Measurements from ENCODE around the gene NPEPPS. TPM values are rescaled to one million over a fixed set of nuclear protein-coding genes. Genes with fewer than 3 reads are reported as not detected.
"Not testable (repeated sequence)": the region's sequence is repeated elsewhere in the genome, so short reads cannot be mapped to it uniquely, and the experiment has no call there.

The NPEPPS gene, protein sequence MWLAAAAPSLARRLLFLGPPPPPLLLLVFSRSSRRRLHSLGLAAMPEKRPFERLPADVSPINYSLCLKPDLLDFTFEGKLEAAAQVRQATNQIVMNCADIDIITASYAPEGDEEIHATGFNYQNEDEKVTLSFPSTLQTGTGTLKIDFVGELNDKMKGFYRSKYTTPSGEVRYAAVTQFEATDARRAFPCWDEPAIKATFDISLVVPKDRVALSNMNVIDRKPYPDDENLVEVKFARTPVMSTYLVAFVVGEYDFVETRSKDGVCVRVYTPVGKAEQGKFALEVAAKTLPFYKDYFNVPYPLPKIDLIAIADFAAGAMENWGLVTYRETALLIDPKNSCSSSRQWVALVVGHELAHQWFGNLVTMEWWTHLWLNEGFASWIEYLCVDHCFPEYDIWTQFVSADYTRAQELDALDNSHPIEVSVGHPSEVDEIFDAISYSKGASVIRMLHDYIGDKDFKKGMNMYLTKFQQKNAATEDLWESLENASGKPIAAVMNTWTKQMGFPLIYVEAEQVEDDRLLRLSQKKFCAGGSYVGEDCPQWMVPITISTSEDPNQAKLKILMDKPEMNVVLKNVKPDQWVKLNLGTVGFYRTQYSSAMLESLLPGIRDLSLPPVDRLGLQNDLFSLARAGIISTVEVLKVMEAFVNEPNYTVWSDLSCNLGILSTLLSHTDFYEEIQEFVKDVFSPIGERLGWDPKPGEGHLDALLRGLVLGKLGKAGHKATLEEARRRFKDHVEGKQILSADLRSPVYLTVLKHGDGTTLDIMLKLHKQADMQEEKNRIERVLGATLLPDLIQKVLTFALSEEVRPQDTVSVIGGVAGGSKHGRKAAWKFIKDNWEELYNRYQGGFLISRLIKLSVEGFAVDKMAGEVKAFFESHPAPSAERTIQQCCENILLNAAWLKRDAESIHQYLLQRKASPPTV
- 76.3 TPM for polyA plus RNA-seq (2013, experiment 1 of 2)
- 80.5 TPM for polyA plus RNA-seq (2013, experiment 2 of 2)

DNA sequence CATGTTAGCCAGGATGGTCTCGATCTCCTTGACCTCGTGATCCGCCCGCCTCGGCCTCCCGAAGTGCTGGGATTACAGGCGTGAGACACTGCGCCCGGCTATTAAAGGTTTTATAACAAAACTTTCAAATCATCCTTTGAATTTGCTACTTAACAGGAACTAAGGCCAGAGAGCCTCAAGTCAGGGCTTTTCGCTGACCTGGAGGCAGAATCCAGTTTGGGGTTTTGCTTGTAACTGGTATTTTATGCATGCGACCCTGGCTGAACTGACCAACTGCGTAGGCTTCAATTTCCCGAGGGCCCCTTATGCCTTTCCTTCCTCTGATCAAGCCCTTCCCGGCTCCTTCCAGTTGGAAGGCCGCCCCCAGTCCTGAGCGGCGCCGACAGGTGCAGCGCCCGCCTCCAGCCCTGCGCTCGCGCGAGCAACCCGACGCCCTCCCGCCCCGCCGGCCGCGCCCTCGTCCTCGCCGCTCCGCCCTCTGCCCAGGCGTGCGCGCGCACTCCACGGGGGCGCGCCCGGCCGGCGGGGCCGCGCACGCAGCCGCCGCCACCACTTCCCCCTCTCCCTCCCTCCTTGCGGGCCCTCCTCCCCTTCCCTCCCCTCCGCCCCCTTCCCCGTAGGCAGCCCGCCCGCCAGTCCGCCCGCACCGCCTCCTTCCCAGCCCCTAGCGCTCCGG lies at the start of gene NPEPPS:
NPEPPS (plus strand) TSS at position 552 of the 676 bp plus-strand sequence. CDS start 193 bp downstream, outside the sequence.
- H3K9me3 ChIP-seq (ENCODE audit: control insufficient read depth, low read length); H3K4me1 ChIP-seq (ENCODE audit: control insufficient read depth, insufficient read depth, low read length, poor library complexity, severe bottlenecking); H3K36me3 ChIP-seq (ENCODE audit: control insufficient read depth, insufficient read depth, low read length): not testable (repeated sequence)
- H3K27ac ChIP-seq (ENCODE audit: low read depth, low read length, severe bottlenecking) = peak within 1 kb of the TSS; percentile 66
- 36 to 95% methylated on average over 9 to 22 of the region's 60 CpGs for WGBS, 2 experiments (ENCODE audit: insufficient coverage in 2 of 2)
- peak within 1 kb of the TSS; percentile 59 for H3K4me3 ChIP-seq (ENCODE audit: extremely low read depth, insufficient read depth, low read length, poor library complexity, severe bottlenecking)

DNA sequence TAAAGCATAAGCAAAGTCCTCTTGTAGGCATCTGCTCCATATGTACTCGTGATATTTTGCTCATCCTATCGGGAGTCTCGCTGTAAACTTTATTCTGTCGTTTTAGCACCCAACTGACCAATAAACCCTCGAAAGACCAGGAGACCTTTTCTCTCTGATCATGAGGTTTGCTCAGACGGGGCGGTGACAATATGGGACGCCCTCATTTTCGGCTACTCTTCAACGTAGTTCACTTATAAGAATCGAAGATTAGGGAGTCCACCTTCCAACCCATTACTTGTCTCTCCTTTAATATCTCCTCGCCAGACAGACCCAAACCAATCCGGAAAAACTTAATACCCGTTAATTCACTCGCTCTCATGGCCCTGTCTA lies 39.1 kb upstream of the NPEPPS start:
- H3K4me3 ChIP-seq (ENCODE audit: extremely low read depth, insufficient read depth, low read length, poor library complexity, severe bottlenecking) = peak overlapping the region; percentile 43
- not testable (repeated sequence) for H3K4me1 ChIP-seq (ENCODE audit: control insufficient read depth, insufficient read depth, low read length, poor library complexity, severe bottlenecking); H3K9me3 ChIP-seq (ENCODE audit: control insufficient read depth, low read length)
- peak overlapping the region; percentile 75 for H3K27ac ChIP-seq (ENCODE audit: low read depth, low read length, severe bottlenecking)
- H3K36me3 ChIP-seq (ENCODE audit: control insufficient read depth, insufficient read depth, low read length) = peaks cover 12% of the 10 kb centered on the region
- 0% methylated on average over 2 of the region's 15 CpGs; no CpG with 5 or more reads in 1 of the 2 experiments for WGBS, 2 experiments (ENCODE audit: insufficient coverage in 2 of 2)

DNA sequence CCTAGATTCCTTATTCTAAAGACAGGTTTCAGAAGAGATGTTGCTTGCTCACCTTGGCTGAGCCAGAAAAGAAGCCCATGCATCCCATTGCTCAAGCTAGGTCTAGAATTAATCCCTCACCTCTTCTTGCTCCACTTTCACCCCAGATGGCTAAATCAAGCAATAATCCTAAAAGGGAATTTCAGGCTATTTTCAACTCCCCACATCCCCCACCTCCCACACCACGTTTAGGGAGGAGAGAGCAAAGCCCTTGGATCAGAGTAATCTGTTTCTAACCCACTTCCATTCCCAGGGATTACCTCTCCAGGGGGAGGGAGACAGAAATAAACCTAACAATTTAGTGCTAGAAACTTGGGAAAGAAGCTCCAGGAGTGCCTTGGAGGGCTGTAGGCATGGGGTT lies 31.8 kb upstream of the NPEPPS start:
- H3K9me3 ChIP-seq (ENCODE audit: control insufficient read depth, low read length); H3K36me3 ChIP-seq (ENCODE audit: control insufficient read depth, insufficient read depth, low read length); H3K4me1 ChIP-seq (ENCODE audit: control insufficient read depth, insufficient read depth, low read length, poor library complexity, severe bottlenecking); H3K4me3 ChIP-seq (ENCODE audit: extremely low read depth, insufficient read depth, low read length, poor library complexity, severe bottlenecking); H3K27ac ChIP-seq (ENCODE audit: low read depth, low read length, severe bottlenecking): not testable (repeated sequence)
- no CpG with 5 or more reads among the region's 1 CpG for WGBS, 2 experiments (ENCODE audit: insufficient coverage in 2 of 2)

DNA sequence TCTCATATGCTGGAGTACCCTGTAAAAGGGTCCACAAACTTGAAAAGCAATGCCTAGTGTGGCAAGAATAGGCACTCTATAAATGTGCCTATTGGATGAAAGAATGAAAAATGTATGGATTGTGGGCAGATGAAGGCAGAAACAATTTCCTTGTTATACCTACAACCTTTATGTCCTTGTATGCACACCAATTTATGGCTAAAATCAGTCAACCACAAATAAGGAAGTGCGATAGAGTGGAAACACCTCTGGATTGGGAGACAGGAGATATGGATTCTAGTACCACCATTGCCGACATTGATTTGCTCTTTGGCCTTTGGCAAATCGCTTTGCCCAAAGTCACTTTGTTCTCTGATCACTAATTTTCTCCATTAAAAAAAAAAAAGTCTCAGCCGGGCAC lies 31.4 kb upstream of the NPEPPS start:
- 93 to 100% methylated on average over 1 to 4 of the region's 4 CpGs for WGBS, 2 experiments (ENCODE audit: insufficient coverage in 2 of 2)
- not testable (repeated sequence) for H3K27ac ChIP-seq (ENCODE audit: low read depth, low read length, severe bottlenecking); H3K4me1 ChIP-seq (ENCODE audit: control insufficient read depth, insufficient read depth, low read length, poor library complexity, severe bottlenecking); H3K36me3 ChIP-seq (ENCODE audit: control insufficient read depth, insufficient read depth, low read length); H3K9me3 ChIP-seq (ENCODE audit: control insufficient read depth, low read length); H3K4me3 ChIP-seq (ENCODE audit: extremely low read depth, insufficient read depth, low read length, poor library complexity, severe bottlenecking)

DNA sequence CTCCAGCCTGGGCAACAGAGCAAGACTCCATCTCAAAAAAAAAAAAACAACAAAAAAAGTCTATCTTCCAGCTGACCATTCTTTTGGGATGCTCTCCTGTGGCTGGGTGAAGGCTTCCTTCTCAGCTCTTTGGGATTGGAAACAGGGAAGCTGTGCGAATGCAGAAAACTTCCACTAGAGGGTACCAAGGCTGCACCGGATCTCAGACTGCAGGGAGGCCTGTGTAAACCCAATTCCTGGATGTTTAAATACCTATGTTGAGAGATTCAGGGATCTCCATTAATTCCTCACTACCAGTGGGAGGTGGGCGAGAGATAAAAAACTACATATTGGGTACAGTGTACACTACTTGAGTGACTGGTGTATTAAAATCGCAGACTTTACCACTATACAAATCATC lies 30.3 kb upstream of the NPEPPS start:
- H3K4me1 ChIP-seq (ENCODE audit: control insufficient read depth, insufficient read depth, low read length, poor library complexity, severe bottlenecking); H3K4me3 ChIP-seq (ENCODE audit: extremely low read depth, insufficient read depth, low read length, poor library complexity, severe bottlenecking); H3K36me3 ChIP-seq (ENCODE audit: control insufficient read depth, insufficient read depth, low read length); H3K9me3 ChIP-seq (ENCODE audit: control insufficient read depth, low read length); H3K27ac ChIP-seq (ENCODE audit: low read depth, low read length, severe bottlenecking): not testable (repeated sequence)
- WGBS, 2 experiments (ENCODE audit: insufficient coverage in 2 of 2) = no CpG with 5 or more reads among the region's 4 CpGs

DNA sequence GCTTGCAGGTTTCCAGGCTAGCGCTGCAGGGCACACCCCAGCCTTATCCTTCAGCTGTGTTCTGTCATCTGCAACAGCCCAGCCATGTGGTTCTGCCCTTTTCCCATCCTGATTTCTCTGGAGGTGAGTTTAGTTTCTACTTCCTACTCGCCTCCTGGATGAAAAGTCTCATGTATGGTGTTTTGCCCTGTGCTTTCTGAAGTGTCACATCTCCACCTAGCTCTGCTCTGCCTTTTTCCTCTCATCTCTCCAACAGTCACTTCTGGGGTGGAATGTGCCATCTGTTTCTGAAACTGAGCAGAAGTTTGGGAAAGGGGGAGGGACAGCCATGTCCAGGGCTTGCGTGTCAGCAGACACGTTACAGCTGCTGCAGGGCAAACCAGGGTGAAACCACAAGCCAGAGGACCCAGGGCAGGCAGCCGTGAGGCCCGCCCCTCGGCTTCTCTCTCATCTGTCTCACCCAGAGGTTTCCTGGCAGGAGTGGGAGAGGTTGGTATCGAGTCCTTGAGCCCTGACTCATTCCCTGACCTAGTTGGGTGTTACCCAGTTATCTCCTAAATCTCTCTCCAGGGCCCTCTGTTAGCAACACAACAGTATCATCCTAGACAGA lies 28.7 kb upstream of the NPEPPS start:
- WGBS, 2 experiments (ENCODE audit: insufficient coverage in 2 of 2) = 100% methylated on average over 1 of the region's 8 CpGs
- not testable (repeated sequence) for H3K9me3 ChIP-seq (ENCODE audit: control insufficient read depth, low read length); H3K36me3 ChIP-seq (ENCODE audit: control insufficient read depth, insufficient read depth, low read length); H3K4me3 ChIP-seq (ENCODE audit: extremely low read depth, insufficient read depth, low read length, poor library complexity, severe bottlenecking); H3K4me1 ChIP-seq (ENCODE audit: control insufficient read depth, insufficient read depth, low read length, poor library complexity, severe bottlenecking)
- peak overlapping the region; percentile 83 for H3K27ac ChIP-seq (ENCODE audit: low read depth, low read length, severe bottlenecking)

DNA sequence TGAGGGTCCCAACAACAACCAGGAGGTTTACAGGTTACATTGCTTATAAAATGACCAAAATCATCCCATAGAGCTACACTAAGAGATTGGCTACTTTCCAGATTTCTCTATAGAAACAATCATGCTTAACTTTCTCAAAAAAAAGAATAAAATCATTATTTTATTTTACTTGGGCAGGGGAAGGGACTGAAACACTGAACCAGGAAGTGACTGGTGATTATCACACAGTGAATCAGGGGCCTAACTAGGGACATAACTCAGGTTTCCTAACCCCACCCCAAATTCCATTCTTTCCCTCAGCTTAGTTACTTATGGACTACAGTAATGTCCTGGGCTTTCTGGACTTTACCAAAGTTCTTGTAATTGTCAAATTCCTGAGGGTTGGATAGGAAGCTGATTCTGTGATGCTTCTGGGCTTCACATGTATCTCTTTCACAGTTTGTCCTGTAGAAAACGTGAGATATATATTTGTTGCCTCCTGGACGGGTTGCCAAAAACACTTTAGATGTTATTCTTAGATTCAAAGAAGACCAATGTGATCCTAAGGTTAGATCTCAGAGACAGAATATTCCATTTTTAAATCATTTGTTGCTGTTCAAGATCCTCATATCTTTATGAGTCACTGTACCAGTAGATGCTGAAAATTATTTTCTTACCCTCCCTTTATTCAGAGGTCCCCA lies 28.0 kb upstream of the NPEPPS start:
- H3K36me3 ChIP-seq (ENCODE audit: control insufficient read depth, insufficient read depth, low read length); H3K9me3 ChIP-seq (ENCODE audit: control insufficient read depth, low read length); H3K4me1 ChIP-seq (ENCODE audit: control insufficient read depth, insufficient read depth, low read length, poor library complexity, severe bottlenecking); H3K4me3 ChIP-seq (ENCODE audit: extremely low read depth, insufficient read depth, low read length, poor library complexity, severe bottlenecking): not testable (repeated sequence)
- peak overlapping the region; percentile 83 for H3K27ac ChIP-seq (ENCODE audit: low read depth, low read length, severe bottlenecking)
- WGBS, 2 experiments (ENCODE audit: insufficient coverage in 2 of 2) = 82% methylated on average over 2 of the region's 2 CpGs; no CpG with 5 or more reads in 1 of the 2 experiments

DNA sequence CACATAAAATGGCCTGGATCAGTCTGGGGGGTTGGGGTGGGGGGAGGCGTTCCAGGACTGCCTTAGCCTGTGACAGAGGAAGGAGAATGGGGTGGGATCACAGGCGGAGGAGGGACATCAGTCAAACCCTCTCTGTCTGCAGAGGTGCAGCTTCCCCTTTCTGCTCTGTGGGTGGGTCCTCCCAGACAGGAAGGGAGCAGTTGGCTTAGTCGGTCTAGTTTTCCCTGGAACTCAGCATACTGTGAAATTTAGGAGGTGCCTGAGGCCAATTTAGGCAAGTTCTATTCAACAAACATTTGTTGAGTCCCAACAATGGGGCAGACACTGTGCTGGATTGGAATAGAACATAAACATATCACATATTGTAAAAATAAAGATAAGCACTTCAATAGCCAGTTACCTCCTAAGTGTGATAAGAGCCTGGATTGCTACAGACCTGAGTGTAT lies 19.2 kb upstream of the NPEPPS start:
- H3K4me1 ChIP-seq (ENCODE audit: control insufficient read depth, insufficient read depth, low read length, poor library complexity, severe bottlenecking); H3K9me3 ChIP-seq (ENCODE audit: control insufficient read depth, low read length); H3K27ac ChIP-seq (ENCODE audit: low read depth, low read length, severe bottlenecking); H3K4me3 ChIP-seq (ENCODE audit: extremely low read depth, insufficient read depth, low read length, poor library complexity, severe bottlenecking); H3K36me3 ChIP-seq (ENCODE audit: control insufficient read depth, insufficient read depth, low read length): not testable (repeated sequence)
- 31 to 60% methylated on average over 1 to 2 of the region's 3 CpGs for WGBS, 2 experiments (ENCODE audit: insufficient coverage in 2 of 2)

DNA sequence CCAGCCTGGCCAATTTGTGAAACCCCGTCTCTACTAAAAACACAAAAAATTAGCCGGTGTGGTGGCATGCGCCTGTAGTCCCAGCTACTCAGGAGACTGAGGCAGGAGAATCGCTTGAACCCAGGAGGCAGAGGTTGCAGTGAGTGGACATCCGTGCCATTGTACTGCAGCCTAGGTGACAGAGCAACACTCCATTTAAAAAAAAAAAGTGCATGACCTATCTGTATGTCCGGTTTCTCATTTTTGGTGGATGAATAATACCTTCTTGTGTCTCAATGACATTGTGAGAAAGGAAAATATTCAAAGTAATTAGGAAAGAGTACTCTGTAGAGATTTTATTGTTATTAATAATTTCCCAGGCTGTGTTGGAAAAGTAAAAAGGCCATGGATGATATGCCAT lies 17.6 kb upstream of the NPEPPS start:
- not testable (repeated sequence) for H3K27ac ChIP-seq (ENCODE audit: low read depth, low read length, severe bottlenecking); H3K9me3 ChIP-seq (ENCODE audit: control insufficient read depth, low read length); H3K4me3 ChIP-seq (ENCODE audit: extremely low read depth, insufficient read depth, low read length, poor library complexity, severe bottlenecking); H3K4me1 ChIP-seq (ENCODE audit: control insufficient read depth, insufficient read depth, low read length, poor library complexity, severe bottlenecking); H3K36me3 ChIP-seq (ENCODE audit: control insufficient read depth, insufficient read depth, low read length)
- 74 to 79% methylated on average over 5 to 6 of the region's 6 CpGs for WGBS, 2 experiments (ENCODE audit: insufficient coverage in 2 of 2)

DNA sequence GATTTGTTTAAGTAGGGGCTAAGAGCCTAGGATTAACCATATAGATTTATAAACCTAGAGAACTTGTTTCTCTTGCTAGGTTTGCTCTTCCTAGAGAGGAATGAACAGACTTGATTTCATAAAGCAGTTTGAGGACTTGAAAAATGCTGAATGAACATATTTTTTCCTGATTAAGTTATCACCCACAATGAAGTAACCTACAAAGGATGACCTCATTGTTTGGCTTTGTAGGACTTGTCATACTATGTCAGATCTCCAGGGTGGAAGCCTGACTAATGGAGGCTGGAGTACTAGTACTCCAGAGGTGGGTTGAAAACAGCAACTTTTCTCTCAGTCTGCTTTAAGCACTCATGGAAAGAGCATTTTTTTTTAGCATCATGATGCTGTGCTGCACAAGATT lies 12.0 kb upstream of the NPEPPS start:
- H3K27ac ChIP-seq (ENCODE audit: low read depth, low read length, severe bottlenecking); H3K4me1 ChIP-seq (ENCODE audit: control insufficient read depth, insufficient read depth, low read length, poor library complexity, severe bottlenecking); H3K9me3 ChIP-seq (ENCODE audit: control insufficient read depth, low read length); H3K36me3 ChIP-seq (ENCODE audit: control insufficient read depth, insufficient read depth, low read length); H3K4me3 ChIP-seq (ENCODE audit: extremely low read depth, insufficient read depth, low read length, poor library complexity, severe bottlenecking): not testable (repeated sequence)

Data from mesodermal cell (in vitro differentiated cells).